Activated naive CD4-positive, alpha-beta T cell (primary cell): Measurements from ENCODE around the gene RFC5.
"Not testable (repeated sequence)": the region's sequence is repeated elsewhere in the genome, so short reads cannot be mapped to it uniquely, and the experiment has no call there.

Experiments used
- DNase-seq, 4 experiments: peaks; one replicate each; lab custom pipeline; 2025; lab: John Stamatoyannopoulos, UW

The RFC5 gene

DNA sequence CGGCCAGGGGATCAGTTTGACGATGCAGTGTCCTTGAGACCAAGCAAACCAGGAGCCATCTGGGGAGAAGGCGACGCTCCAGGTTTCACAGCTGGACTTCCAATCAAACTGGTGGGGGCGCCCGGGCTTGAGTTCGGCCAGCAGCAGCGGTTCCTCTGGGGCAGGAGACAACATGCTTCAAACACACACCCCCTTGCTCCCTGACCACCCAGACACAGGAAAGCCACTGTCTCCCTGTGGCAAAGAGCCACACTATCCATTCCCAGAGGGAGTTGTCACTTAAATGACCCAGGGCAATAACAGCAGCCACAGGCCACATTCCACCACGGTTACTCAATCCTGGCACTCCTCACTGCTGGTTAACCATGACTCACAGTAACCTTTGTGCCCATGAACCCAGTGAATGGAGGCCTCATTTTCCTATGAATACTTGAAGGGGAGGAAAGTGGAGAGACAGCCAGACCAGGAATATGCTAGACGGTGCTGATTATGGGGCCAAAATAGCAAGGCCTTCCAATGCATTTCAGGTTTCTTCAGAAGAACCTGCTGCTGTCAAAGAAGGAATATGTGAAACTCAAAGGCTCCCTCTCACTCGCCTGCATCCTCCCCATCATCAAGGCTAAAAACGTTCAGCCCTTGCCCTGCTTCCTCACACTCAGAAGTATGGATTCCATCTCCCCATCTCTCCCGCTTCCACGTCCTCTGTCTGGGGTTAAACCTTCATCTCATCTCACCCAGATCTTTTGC, 36.0 kb downstream of the RFC5 start:
- DNase-seq, result no peak

DNA sequence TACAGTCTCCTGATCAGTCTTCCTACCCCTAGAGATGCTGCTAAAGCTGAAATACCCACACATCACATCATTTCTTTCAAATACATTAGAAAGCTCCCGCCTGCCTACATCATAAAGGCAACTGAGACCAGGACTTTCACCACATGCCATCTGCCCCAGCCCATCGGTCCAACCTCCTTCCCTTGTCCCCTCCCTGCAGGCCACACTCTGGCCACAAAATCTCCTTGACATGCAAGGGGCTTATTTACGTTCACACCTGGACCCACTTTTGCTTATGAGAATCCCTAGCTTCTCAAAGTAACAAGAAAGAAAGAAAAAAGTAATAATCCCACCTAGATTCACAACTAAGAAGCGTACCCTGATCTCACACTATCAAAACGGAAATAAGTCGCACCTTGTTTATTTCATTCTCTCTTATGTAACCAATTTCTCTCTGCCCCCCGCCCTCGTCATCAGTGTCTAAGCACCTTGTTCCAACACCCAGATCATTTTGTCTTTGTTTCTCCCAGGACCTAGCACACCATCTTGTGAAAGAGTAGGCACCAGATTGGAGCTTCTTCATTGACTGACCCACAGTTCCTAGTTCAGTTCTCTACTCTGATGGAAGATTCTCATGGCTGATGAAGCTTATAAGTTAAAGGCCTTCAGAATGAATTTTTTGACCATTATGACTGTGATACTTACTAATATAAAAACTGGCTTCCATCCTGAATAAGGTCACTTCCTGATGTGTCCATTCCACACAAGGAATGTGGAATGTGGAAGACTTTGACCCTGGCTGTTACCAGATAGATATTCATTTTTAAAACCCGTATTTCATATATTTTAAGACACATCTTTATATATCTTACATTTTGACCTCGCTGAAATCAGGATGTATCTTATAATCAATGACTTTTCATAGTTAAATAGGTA, 36.8 kb downstream of the RFC5 start:
- no peak for DNase-seq

DNA sequence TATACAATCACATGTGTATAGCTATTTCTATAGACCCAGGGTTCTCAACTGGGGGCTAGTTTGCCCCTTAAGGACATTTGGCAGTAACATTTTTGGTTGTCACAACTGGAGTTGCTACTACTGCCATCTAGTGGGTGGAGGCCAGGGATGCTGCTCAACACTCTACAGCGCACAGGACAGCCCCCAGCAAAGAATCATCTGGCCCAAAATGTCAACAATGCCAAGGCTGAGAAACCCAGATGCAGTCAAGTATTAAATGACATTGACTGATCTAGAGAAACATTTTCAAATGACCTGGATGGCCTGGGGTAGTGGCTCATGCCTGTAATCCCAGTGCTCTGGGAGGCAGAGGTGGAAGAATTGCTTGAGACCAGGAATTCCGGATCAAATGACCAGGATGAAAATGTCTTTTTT, 38.6 kb downstream of the RFC5 start:
- DNase-seq, result peak; percentile 16 to 39 (median 28)

DNA sequence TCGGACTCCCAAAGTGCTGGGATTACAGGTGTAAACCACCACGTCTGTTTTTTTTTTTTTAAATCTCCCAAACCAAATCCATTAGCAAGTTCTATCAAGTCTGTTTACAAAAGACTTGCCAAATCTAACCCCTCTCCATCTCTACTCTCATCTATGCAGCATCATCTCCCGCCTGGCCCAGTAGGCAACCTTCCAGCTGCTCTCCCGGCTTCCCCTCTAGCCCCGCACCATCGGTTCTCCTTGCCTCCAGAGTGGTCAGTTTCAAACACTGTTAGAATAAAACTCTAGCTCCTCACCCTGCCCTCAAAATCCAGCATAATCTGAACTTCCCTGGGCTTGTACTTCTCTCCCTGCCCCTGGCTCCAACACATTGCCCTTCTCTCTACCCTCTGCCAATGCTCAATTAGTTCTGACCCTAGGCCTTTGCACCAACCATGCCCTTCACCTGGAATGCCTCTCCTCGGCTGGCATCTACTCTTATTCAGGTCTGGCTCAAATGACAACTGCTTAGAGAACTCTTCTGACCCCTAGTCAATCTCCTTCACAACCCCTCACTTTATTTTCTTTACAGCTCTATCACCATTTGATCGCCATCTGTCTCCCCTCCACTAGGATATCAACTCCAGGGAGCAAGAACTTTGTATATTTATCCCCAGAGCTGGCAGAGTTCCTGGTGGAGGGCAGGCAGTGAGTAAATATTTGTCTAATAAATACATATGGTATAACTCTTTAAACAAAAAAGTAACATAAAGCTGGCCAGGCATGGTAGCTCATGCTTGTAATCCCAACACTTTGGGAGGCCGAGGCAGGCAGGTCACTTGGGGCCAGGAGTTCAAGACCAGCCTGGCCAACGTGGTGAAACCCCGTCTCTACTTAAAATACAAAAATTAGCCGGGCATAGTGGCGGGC, 39.6 kb downstream of the RFC5 start:
- no peak for DNase-seq

DNA sequence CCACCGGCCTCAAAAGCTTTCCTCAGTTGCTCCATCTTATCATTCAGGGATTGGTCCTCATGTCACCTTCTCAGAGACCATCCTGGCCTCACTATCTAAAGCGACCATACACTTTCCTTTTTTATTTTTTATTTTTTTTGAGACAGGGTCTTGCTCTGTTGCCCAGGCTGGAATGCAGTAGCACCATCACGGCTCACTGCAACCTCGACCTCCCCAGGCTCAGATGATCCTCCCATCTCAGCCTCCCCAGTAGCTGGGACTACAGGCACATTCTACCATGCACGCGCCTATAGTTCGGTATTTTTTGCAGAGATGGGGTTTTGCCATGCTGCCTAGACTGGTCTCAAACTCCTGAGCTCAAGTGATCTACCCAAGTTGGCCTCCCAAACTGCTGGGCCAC, 41.7 kb downstream of the RFC5 start:
- no peak for DNase-seq

DNA sequence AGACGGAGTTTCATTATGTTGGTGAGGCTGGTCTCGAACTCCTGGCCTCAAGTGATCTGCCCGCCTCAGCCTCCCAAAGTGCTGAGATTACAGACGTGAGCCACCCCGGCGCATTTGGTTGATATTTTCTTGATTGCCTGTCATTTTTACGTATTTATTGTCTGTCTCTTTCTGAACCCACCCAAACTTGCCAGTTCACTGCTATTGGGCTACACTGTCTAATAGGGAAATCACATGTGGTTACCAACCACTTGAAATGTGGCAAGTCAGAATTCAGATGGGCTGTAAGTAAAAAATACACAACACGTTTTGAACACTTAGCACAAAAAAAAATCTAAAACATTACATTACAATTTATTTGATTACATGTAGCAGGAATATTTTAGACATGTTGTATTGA, 42.4 kb downstream of the RFC5 start:
- no peak for DNase-seq

DNA sequence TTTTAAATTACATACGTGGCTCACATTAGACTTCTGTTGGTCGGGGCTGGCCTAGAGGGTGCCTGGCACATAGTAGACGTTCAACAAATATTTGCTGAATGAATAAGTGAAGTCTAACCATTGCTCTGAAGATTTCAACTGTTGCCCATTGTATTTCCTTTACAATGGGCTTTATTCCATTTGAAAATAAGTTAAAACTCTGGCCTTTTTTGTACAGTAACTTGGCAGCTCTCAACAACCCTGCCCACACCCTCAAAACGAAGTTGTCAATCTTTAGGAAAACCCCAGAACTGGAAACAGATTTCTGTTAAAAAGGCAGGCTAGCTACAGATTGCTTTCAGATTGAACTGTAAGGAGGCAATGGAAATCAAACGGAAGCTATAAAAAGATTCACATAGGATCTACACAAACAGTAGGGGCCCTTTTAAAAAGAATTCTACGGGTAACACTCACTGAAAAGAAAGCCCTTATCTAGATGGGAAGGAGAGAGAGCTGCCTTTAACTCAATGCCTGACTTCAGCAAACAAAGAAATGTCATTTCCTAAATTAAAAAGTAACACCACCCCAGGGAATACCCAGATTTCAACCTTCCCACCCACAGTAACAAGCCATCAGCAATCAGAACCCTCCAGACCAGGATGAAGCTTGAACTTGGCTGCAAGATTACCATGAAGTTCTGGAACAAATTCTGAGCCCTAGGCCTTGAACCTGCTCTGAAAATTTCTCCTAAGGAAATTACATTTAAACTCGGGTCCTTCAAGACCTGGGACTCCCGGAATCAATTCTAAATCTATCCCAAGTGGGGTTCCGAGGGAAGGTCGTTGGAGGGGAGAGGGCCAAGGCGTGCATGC, 43.1 kb downstream of the RFC5 start:
- DNase-seq, result no peak

DNA sequence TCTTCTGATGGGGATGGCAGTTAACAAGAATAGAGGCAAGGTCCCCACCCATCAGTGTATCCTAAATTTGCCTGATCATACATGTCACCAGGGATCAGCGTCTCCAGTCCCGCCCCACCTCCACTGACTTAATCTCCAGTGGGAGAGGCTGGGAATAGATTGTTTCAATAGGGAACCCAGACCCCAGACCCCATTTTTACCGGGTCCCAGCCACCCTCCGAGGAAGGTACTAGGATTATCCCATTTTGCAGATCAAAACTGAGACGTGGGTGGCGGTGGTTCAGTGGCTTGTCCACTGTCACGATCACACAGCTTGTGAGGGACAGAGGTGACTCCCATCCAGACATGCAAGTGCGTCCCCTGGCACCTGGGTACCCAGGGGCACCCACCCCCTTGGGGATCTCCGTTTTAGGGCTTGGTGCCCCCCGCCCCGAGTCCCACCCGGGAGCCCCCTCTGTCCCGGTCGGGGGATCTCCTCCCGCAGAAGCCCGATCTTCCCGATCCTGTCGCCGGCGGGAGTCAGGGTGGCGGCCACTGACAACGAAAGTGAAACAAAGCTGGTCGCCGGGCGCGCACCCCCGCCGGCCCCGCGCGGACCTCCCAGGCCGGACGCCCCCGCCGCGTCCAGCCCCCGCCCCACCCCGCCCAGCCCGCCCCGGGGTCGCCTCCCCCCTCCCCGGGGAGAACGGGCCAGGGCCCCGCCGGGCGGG, 44.0 kb downstream of the RFC5 start:
- peak in 1 of 4 experiments; percentile 17 for DNase-seq

DNA sequence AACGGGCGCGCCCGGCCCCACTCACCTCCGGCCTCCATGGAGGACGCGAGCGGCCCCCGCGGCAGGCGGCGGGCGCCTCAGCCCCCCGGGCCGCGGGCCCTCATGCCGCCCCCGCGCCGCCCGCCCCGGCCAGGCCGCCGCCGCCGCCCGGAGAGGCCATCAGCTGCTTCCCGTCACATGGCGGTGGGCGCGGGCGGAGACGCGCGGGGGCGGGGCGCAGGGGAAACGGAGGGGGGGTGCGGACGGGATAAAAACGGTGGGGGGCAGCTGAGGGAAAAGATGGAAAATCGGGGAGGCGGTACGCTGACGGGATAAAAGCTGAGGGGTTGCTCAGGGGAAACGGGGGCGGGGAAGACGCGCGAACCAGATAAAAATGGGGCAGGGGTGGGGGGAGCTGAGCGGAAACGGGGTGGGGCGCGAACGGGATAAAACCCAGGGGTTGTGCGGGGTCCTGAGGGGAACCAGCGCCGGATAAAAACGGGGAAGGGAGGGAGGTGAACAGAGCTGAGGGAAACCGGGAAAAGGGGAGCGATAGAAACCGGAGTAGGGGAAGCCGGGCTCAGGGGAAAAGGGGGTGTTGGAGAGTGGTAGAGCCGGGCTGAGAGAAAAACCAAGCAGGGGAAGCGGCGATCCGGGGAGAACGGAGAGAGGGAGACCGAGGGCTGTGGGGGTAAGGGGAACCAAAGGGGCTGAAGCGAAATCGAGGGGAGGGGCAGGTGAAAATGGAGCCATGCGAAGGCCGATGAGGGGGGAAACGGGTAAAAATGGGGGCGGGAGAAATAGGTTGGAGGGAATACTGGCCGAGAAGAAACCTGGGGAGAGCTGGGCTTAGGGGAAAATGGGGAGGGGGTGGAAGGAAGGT, 44.7 kb downstream of the RFC5 start, which contains the start of gene WSB2:
Gene WSB2 (minus strand): TSS at position 169 of the 862 bp plus-strand sequence. CDS start 131 bp downstream, at position 38.
- DNase-seq, result peak in 2 of 4 experiments; percentile 38 to 43

DNA sequence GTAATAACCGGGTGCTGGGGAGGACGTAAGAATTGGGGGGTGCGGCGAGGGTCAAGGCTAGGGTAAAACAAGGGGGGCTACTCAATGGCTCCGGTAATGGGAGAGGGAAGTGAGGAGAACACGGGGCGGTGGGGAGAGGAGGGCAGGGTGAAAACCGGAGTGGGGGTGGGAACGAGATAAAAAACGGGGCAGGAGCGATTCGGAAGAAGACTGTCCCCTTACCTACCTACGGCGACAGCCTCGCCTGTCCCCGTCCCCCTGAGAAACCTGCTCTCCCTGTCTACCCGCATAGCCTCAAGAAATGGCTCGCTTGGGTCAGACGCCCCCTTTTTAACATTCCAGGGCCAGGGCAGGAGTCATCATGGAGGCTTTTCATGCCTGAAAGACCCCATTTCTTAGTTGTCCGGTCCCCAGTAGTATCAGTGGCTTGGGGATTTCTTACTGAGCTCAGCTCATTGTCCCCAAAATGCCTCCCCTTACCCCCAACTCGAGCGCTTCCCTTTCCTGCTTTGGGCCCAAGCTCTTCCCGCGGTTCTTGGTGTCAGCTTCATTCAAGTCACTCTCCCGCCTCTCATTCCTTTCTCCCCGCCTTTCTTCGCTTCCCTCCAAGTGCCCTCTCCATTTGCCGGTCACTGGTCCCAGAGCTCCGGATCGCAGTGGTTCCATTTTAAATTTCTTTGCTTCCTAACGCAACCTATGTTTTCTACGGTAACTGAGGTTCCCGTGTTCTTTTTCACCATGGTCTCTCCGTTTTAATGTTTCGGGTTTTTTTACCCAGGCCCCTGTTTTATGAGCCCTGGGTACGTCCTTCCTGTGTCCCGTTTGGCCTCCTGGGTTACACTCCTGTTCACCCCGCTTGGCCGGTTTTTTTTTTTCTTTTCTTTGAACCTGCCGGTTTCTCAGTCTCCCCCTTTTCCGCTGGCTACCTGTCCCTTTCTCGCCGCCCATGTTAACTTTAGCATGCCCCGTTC, 45.7 kb downstream of the RFC5 start:
- no peak for DNase-seq

DNA sequence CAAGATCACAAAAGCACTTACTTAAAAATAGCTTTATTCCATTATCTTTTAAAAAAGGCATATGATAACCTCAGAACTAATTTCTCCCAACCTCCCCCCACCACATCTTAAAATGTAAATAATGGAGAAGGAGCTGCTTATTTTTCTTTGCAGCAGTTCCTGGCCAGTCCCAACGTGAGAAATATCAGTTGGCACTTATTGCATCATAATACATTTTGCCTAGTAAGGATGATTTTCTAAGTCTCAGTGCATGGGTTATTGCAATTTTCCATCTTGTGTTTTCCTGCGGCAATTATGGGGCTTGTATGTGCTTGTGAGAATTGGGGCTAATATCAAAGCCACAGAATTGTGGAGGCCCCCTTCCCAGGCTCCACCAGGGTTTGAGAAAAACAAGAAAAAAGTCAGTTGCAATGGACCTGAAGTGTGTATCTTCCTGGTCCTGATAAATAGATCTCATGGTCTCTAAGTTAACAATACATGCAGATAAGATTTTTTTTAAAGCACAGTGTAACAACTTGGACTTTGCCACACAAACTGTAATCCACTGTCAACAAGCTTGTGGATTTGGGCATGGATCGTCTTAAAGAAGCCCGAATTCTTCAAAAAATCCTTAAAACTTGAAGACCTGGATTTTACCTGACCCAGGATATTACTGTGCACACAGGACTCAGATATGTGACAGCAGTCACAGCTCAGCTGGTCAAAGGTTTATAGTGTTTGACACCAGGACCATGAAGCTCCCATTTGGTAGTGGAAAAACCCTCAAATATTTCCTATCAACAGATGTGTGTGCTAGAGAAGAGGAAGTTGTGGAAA, 47.3 kb downstream of the RFC5 start:
- no peak for DNase-seq

DNA sequence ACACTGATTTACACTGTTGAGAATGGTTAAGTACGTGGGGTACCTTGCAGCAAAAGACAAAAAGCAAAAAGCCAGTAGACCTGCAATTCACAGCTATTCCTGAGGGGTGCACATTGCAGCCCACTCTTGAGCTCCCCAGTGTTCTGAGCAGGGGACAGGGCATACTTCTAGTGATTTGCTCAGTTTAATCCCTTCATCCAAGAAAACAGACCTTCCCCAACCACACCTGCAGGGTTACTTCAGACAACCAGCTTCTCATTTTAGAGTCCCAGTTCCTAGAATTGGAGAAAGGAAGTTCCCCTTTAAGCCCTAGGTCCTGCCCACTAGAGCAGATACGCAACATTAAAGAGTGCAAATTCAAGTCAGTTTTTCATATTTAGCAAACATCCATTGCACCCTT, 48.1 kb downstream of the RFC5 start:
- no peak for DNase-seq

DNA sequence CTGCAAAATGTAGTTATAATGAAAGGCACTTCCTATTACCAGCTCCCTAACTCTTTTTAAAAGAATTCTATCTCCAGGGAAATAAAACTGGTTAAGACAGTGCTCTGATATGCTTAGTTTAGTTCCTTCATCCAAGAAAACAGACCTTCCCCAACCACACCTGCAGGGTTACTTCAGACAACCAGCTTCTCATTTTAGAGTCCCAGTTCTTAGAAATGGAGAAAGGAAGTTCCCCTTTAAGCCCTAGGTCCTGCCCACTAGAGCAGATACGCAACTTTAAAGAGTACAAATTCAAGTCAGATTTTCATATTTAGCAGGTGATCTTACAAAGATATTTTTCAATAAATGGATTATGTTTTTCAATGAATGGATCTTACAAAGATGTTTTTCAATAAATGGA, 48.9 kb downstream of the RFC5 start:
- DNase-seq, result no peak

DNA sequence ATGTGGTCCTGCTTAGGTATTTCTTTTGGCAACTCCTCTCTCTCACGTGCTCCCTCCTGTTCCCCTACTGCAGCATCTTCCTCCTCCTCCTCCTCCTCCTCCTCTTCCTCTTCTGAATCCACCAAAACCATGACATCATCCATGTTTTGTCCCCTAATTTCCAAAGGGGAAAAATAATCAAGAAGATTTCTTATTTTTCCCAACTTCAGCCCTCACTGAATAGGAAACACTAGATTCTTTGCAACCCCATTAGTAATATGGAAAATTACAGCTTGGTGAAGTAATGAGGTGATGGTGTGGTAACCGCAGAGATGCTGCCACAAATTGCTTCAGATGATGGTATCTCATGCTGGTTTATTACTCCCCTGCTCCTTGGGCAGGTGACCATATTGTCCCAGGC, 51.9 kb downstream of the RFC5 start:
- DNase-seq, result no peak

DNA sequence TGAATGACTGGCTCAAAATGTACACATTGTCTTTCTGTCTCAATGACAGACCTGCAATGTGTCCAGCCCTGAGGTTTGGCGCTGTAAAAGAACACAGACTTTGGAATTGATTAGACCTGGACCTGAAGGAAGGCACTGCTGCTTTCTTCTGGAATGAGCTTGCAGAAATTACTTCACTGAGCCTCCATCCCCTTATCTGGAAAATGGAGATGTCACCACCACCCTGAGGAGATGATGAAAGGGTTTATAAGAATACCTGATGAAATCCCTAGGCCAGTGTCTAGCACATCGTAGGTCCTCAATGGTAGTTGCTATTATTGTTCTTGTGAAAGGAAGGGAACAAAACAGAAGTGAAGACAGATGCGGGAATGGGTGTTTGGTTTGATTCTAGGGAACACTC, 54.1 kb downstream of the RFC5 start:
- DNase-seq, result no peak

DNA sequence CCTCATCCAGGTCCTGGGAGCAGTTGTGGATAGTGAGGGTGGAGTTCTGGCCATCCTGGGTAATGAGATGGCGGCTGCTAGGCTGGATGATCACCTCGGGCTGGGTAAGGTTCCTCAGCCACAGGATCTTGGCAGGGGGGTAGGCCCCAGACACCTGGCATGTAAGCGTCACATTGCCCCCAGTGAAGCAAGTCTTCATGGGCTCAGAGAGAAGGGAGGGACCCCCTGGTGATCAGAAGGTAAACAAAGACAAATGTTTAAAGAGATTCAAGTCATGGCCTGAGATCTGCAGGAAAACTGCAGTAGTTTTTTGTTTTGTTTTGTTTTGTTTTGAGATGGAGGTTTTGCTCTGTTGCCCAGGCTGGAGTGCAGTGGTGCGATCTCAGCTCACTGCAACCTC, 57.3 kb downstream of the RFC5 start:
- DNase-seq, result no peak

DNA sequence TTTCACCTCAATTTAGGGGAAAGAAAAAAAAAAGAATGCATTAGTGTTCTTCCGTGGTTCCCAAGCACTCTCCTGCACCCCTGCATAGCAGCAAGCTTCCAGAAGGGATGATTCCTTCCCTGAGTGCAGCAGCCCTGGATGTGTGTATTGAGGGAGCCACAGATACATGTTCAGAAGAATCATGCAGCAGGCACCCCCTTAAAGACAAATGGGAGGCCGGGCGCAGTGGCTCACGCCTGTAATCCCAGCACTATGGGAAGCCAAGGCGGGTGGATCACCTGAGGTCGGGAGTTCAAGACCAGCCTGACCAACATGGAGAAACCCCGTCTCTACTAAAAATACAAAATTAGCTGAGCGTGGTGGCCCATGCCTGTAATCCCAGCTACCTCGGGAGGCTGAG, 65.0 kb downstream of the RFC5 start:
- not testable (repeated sequence) for DNase-seq
